ENCODE data around the gene SDK1. TPM values are rescaled to one million over a fixed set of nuclear protein-coding genes. Genes with fewer than 3 reads are reported as not detected.

The SDK1 gene
- total and polyA plus RNA-seq, 2 of the 8 experiments (the other 6 are each of a cell fraction or from before 2014, with no cell fraction given): 3.3 to 7.2 TPM

DNA sequence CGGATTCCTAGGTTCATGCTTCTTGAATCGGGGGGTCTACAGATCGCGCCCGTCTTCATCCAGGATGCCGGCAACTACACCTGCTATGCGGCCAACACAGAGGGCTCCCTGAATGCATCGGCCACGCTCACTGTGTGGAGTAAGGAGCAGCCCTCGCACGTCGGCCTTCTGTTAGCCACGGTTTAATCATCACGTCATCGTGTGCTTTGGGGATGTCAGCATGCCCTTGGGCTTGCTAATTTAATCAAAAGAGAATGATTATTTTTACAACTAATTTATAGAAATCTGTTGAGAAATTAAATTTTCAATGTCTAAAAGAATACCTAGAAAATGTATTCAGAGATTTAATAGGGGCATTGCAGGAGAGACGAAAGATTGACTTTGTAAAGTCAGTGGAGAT is 668.2 kb downstream of the SDK1 start (continued):
- TF ChIP-seq, protein P1, sequence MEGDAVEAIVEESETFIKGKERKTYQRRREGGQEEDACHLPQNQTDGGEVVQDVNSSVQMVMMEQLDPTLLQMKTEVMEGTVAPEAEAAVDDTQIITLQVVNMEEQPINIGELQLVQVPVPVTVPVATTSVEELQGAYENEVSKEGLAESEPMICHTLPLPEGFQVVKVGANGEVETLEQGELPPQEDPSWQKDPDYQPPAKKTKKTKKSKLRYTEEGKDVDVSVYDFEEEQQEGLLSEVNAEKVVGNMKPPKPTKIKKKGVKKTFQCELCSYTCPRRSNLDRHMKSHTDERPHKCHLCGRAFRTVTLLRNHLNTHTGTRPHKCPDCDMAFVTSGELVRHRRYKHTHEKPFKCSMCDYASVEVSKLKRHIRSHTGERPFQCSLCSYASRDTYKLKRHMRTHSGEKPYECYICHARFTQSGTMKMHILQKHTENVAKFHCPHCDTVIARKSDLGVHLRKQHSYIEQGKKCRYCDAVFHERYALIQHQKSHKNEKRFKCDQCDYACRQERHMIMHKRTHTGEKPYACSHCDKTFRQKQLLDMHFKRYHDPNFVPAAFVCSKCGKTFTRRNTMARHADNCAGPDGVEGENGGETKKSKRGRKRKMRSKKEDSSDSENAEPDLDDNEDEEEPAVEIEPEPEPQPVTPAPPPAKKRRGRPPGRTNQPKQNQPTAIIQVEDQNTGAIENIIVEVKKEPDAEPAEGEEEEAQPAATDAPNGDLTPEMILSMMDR (IDR thresholded peaks at IDR 0.05; ENCODE audit: control extremely low read depth in 1 of 3, insufficient read depth in 1 of 3, low read depth in 1 of 3, low read length in 3 of 3): no peak
- TF ChIP-seq FOSL1 (IDR thresholded peaks at IDR 0.05; ENCODE audit: insufficient read depth, low read depth, low read length): no peak
- no peak for TF ChIP-seq SP2 (IDR thresholded peaks at IDR 0.05; ENCODE audit: low read length)
